SK-N-SH (cell line): ENCODE measurements around the gene PTH2.

ENCODE experiments used
- EP300 ChIP-seq, 2 experiments: IDR thresholded peaks; 2 replicates each; pipeline versions ENCODE4 v1.4.0 to v1.6.1; 2012; ENCODE audit warnings: borderline replicate concordance in 1 of 2, low read depth in 1 of 2, low read length in 1 of 2
- EZH2phosphoT487 ChIP-seq: fragments of 200-600 bp; sonication (generic); IDR thresholded peaks from 2 replicates; pipeline ENCODE4 v1.6.1; 2017; ENCODE audit warnings: low read depth, mixed run types, mild to moderate bottlenecking, antibody characterized with exemption, moderate library complexity, borderline replicate concordance
- FOXJ3 ChIP-seq: sonication (generic); formaldehyde crosslinking; IDR thresholded peaks from 2 replicates; pipeline ENCODE4 v1.5.1; 2020; ENCODE audit warnings: mild to moderate bottlenecking, missing genetic modification reagents
- GABPA ChIP-seq: IDR thresholded peaks from 2 replicates; pipeline ENCODE4 v1.4.0; 2012; ENCODE audit warnings: low read depth, mild to moderate bottlenecking
- NFIC ChIP-seq: IDR thresholded peaks from 2 replicates; pipeline ENCODE4 v1.4.0; 2012; ENCODE audit warnings: borderline replicate concordance
- NRF1 ChIP-seq: IDR thresholded peaks from 2 replicates; pipeline ENCODE4 v1.6.1; 2012; ENCODE audit warnings: low read depth, mild to moderate bottlenecking, low read length
- POLR2AphosphoS5 ChIP-seq: IDR thresholded peaks from 2 replicates; pipeline ENCODE4 v1.6.1; 2012; ENCODE audit warnings: low read depth, low read length
- RAD21 ChIP-seq: IDR thresholded peaks from 2 replicates; pipeline ENCODE4 v1.6.1; 2012; ENCODE audit warnings: mild to moderate bottlenecking, low read length
- RXRA ChIP-seq: IDR thresholded peaks from 2 replicates; pipeline ENCODE4 v1.4.0; 2012; ENCODE audit warnings: low read depth, mild to moderate bottlenecking, borderline replicate concordance
- TAF1 ChIP-seq: IDR thresholded peaks from 2 replicates; pipeline ENCODE4 v1.6.1; 2012; ENCODE audit warnings: low read depth, mild to moderate bottlenecking, low read length, moderate library complexity, borderline replicate concordance
- YY1 ChIP-seq: IDR thresholded peaks from 2 replicates; pipeline ENCODE4 v1.4.0; 2012; ENCODE audit warnings: low read depth, mild to moderate bottlenecking
- TF ChIP-seq, protein P1 (sequence below): fragments of 150-350 bp; IDR thresholded peaks from 2 replicates; pipeline ENCODE4 v1.6.1; 2017; ENCODE audit warnings: antibody characterized with exemption, low read length, low read depth, borderline replicate concordance
- TF ChIP-seq, protein P2 (sequence below): fragments of 200-600 bp; sonication (generic); IDR thresholded peaks from 2 replicates; pipeline ENCODE4 v1.6.1; 2017; ENCODE audit warnings: antibody characterized with exemption, mild to moderate bottlenecking, moderate library complexity

DNA sequence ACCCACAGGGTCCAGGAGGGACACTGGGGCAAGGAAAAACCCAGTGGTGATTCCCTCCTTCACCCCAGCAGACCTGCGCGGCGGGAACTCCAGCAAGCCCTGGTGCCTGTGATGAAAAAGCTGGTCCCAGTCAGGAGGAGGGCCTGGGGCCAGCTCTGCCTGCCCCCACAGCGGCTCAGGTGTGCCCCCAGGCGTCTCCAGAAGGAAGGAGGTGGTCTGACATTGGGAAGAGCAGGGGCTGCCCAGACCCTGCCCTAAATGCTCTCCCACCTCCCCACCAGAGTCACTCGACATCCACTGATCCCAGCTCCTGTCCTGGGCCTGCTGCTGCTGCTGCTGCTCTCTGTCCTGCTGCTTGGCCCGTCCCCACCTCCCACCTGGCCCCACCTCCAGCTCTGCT is 6.2 kb downstream of the PTH2 start:
- TF ChIP-seq, protein P1, sequence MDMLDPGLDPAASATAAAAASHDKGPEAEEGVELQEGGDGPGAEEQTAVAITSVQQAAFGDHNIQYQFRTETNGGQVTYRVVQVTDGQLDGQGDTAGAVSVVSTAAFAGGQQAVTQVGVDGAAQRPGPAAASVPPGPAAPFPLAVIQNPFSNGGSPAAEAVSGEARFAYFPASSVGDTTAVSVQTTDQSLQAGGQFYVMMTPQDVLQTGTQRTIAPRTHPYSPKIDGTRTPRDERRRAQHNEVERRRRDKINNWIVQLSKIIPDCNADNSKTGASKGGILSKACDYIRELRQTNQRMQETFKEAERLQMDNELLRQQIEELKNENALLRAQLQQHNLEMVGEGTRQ: no peak
- TF ChIP-seq, protein P2, sequence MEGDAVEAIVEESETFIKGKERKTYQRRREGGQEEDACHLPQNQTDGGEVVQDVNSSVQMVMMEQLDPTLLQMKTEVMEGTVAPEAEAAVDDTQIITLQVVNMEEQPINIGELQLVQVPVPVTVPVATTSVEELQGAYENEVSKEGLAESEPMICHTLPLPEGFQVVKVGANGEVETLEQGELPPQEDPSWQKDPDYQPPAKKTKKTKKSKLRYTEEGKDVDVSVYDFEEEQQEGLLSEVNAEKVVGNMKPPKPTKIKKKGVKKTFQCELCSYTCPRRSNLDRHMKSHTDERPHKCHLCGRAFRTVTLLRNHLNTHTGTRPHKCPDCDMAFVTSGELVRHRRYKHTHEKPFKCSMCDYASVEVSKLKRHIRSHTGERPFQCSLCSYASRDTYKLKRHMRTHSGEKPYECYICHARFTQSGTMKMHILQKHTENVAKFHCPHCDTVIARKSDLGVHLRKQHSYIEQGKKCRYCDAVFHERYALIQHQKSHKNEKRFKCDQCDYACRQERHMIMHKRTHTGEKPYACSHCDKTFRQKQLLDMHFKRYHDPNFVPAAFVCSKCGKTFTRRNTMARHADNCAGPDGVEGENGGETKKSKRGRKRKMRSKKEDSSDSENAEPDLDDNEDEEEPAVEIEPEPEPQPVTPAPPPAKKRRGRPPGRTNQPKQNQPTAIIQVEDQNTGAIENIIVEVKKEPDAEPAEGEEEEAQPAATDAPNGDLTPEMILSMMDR: no peak
- no peak for TF ChIP-seq NFIC
- no peak for TF ChIP-seq RAD21
- no peak for TF ChIP-seq TAF1
- no peak for TF ChIP-seq EP300 (IDR thresholded peaks at IDR 0.05; ENCODE audit: borderline replicate concordance in 1 of 2, low read depth in 1 of 2, low read length in 1 of 2)
- TF ChIP-seq GABPA: no peak
- TF ChIP-seq NRF1: no peak
- no peak for TF ChIP-seq POLR2AphosphoS5
- TF ChIP-seq YY1: no peak
- TF ChIP-seq EZH2phosphoT487: no peak
- TF ChIP-seq FOXJ3 (CRISPR knock-in tag): no peak
- TF ChIP-seq RXRA: no peak
